Smooth muscle cell (in vitro differentiated cells): Measurements from ENCODE around the gene CDK5RAP2. TPM values are rescaled to one million over a fixed set of nuclear protein-coding genes. Genes with fewer than 3 reads are reported as not detected.

Experiments
- DNase-seq: peaks from one replicate; lab custom pipeline; 2025; ENCODE audit not compliant: unreplicated experiment; lab: John Stamatoyannopoulos, UW
- H2AFZ ChIP-seq: fragments of 200-600 bp; sonication (generic); 2 replicates; pipeline ENCODE4 v1.6.0; 2016; ENCODE audit warnings: antibody characterized with exemption, low read depth, mild to moderate bottlenecking
- H3F3A ChIP-seq: fragments of 200-600 bp; sonication (generic); 2 replicates; pipeline ENCODE4 v1.6.0; 2017; ENCODE audit warnings: antibody characterized with exemption, low read depth
- H3K27ac ChIP-seq: fragments of 200-600 bp; sonication (generic); 2 replicates; pipeline ENCODE4 v1.5.1; 2016; ENCODE audit warnings: low read depth, mild to moderate bottlenecking
- H3K27me3 ChIP-seq: fragments of 200-600 bp; sonication (generic); 2 replicates; pipeline ENCODE4 v1.6.1; 2016; ENCODE audit warnings: low read depth, mild to moderate bottlenecking
- H3K36me3 ChIP-seq: fragments of 200-600 bp; sonication (generic); 2 replicates; pipeline ENCODE4 v1.5.1; 2016; ENCODE audit warnings: low read depth
- H3K4me1 ChIP-seq: fragments of 200-600 bp; sonication (generic); 2 replicates; pipeline ENCODE4 v1.5.1; 2016; ENCODE audit warnings: low read depth
- H3K4me2 ChIP-seq: fragments of 200-600 bp; sonication (generic); 2 replicates; pipeline ENCODE4 v1.6.0; 2016; ENCODE audit warnings: mild to moderate bottlenecking
- H3K4me3 ChIP-seq: fragments of 200-600 bp; sonication (generic); 2 replicates; pipeline ENCODE4 v1.5.1; 2016; ENCODE audit warnings: mild to moderate bottlenecking
- H3K79me2 ChIP-seq: fragments of 200-600 bp; sonication (generic); 2 replicates; pipeline ENCODE4 v1.6.0; 2016; ENCODE audit warnings: low read depth, mild to moderate bottlenecking
- H3K9ac ChIP-seq: fragments of 200-600 bp; sonication (generic); 2 replicates; pipeline ENCODE4 v1.6.0; 2016; ENCODE audit warnings: low read depth
- H3K9me3 ChIP-seq: fragments of 200-600 bp; sonication (generic); replicated peaks from 2 replicates; pipeline ENCODE4 v1.5.1; 2016; ENCODE audit warnings: low read depth
- H4K20me1 ChIP-seq: fragments of 200-600 bp; sonication (generic); 2 replicates; pipeline ENCODE4 v1.6.0; 2016; ENCODE audit warnings: low read depth
- CTCF ChIP-seq: fragments of 200-600 bp; sonication (generic); IDR thresholded peaks from 2 replicates; pipeline ENCODE4 v1.5.1; 2017; ENCODE audit warnings: borderline replicate concordance, mild to moderate bottlenecking, antibody characterized with exemption; ENCODE audit not compliant: insufficient read depth, poor library complexity, severe bottlenecking
- WGBS: methylation state at CpG from one replicate; pipeline ENCODE4 v1.1.7; 2016; ENCODE audit warnings: low lambda C conversion rate; 5-methylcytosine and 5-hydroxymethylcytosine counted together
- polyA plus RNA-seq: library from polyadenylated mRNA; unstranded; fragments of >200 nt; fragmentation: Nextera tagmentation; extraction: Ambion mirVana; gene quantifications from 2 replicates; pipeline ENCODE4 v1.2.1, GENCODE V29; 2016
- total RNA-seq: library from RNA; depleted of rRNA; stranded (reverse); fragments of >200 nt; gene quantifications from 2 replicates; pipeline ENCODE4 v1.2.3, GENCODE V29; 2014

Gene CDK5RAP2
- total and polyA plus RNA-seq, 2 experiments from 2014 or later: 33.7 to 38.3 TPM

DNA sequence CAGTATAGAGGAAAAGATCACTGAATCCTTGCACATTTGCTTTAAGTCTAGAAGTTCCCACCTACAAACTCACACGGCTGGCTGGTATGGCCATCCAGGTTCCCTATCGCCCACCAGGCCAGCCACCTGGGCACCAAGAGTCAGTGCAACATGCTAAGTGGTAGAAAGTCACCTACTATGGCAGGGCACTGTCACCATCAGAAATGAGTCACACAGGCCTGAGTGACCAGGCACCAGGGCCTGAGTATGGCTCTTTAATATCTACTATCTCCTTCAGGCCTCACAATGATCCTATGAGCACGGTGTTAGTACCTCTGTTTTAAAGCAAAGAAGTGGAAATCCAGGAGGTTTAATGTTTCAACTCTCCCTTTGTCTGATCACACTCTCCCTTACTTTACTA, 156.2 kb downstream of the CDK5RAP2 start:
- no peak for TF ChIP-seq CTCF
- peak overlapping the region; percentile 40 for H3K27ac ChIP-seq
- DNase-seq: no peak
- no peak overlapping the region for H3K9ac ChIP-seq
- H3K27me3 ChIP-seq: no peaks in the 10 kb centered on the region
- H3K9me3 ChIP-seq: no peaks in the 10 kb centered on the region
- no peak overlapping the region for H3K4me2 ChIP-seq
- no peak overlapping the region for H3K4me3 ChIP-seq
- H4K20me1 ChIP-seq: no peaks in the 10 kb centered on the region
- WGBS: 85% methylated on average over 3 of the region's 3 CpGs
- H2AFZ ChIP-seq: no peak overlapping the region
- H3F3A ChIP-seq: no peaks in the 10 kb centered on the region
- no peaks in the 10 kb centered on the region for H3K79me2 ChIP-seq
- no peaks in the 10 kb centered on the region for H3K36me3 ChIP-seq
- H3K4me1 ChIP-seq: no peaks in the 10 kb centered on the region

DNA sequence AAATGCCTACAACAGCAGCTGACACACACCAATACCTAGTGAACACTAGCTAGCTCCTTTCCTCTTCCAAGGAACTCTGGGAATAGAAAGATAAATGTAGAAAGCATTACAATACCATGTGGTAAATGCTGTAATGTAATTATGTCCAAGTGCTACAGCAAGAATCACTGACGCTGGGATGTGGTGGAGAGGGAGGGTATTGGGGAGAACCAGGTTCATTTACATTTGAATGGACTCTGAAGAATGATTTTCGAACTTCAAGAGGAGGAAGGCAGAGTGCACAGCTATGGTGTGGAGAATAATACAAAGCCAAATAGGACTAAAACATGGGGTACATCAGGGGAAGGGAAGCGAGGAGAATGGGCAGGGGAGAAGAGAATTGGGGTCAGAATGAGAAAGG, 158.0 kb downstream of the CDK5RAP2 start:
- Histone ChIP-seq H2AFZ (no peak overlapping the region), H3K27me3 (no peaks in the 10 kb centered on the region), H4K20me1 (no peaks in the 10 kb centered on the region), H3K27ac (no peak overlapping the region), H3K36me3 (no peaks in the 10 kb centered on the region), H3K79me2 (no peaks in the 10 kb centered on the region), H3K4me3 (no peak overlapping the region), H3F3A (no peaks in the 10 kb centered on the region), H3K4me1 (no peaks in the 10 kb centered on the region), H3K4me2 (no peak overlapping the region), H3K9ac (no peak overlapping the region), H3K9me3 (no peaks in the 10 kb centered on the region)
- no peak for TF ChIP-seq CTCF
- no peak for DNase-seq
- 91% methylated on average over 3 of the region's 3 CpGs for WGBS

- WGBS: 91% methylated on average over 4 of the region's 4 CpGs
These were observed 161.7 kb downstream of the CDK5RAP2 start for GRCh38 chr9:120418315-120418714.

More at GRCh38 chr9:120418315-120418714, 161.7 kb downstream of the CDK5RAP2 start:
- H3K36me3 ChIP-seq: no peaks in the 10 kb centered on the region
- no peak overlapping the region for H2AFZ ChIP-seq
- no peaks in the 10 kb centered on the region for H3K9me3 ChIP-seq
- H3K4me1 ChIP-seq: peaks cover 18% of the 10 kb centered on the region
- no peak overlapping the region for H3K4me2 ChIP-seq
- TF ChIP-seq CTCF: no peak
- H3K79me2 ChIP-seq: no peaks in the 10 kb centered on the region
- no peak overlapping the region for H3K4me3 ChIP-seq
- no peaks in the 10 kb centered on the region for H3K27me3 ChIP-seq
- no peaks in the 10 kb centered on the region for H3F3A ChIP-seq
- H4K20me1 ChIP-seq: no peaks in the 10 kb centered on the region
- no peak for DNase-seq
- H3K27ac ChIP-seq: no peak overlapping the region
- no peak overlapping the region for H3K9ac ChIP-seq
